ENCODE data around the gene KCNJ9. TPM values are rescaled to one million over a fixed set of nuclear protein-coding genes. Genes with fewer than 3 reads are reported as not detected.

The KCNJ9 gene
- total and polyA plus RNA-seq, 4 donors, result not detected

DNA sequence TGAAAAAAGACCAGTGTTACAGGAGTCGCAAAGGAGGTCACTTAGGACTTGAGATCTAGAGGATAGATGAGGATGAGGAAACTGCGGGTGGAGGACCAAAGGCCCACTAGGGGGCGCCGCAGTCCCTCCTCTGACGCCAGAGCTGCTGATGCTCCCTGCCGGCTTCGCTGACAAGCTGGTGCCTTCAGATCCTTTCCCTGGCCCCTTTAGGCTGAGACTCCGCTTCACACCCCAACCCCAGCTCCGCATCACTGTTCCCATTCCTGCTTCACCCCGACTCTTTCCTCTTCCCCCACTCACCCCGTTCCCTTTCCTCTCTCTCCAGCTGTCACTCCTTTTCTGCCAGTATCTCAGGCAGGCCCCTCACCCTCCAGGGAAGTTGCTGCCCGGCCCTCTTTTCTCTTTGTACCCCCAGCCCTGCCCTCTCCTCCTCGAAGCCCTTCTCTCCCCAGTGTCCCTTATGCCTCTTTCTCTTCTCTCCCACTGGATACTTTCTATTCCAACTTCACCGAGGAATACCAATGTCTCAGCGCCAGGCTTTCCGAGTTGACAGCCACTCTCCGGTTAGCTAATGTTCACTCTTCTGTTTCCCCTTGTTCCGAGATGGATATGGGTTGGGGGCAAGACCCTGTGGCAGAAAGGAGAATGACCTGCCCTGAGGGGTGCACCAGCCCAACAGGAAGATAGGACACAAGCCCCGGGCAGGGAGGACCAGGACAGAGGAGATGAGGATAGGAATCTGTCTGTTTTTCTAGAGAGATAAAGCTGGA is 4.5 kb downstream of the KCNJ9 start:
- Histone ChIP-seq H3K4me3 (ENCODE audit: low read depth in 1 of 3, low read length in 3 of 3) (no peak overlapping the region), H3K36me3 (ENCODE audit: control insufficient read depth in 4 of 4, insufficient read depth in 3 of 4, low read depth in 1 of 4, low read length in 3 of 4) (peaks cover 0 to 12% (median 5%) of the 10 kb centered on the region in 4 donors), H3K9ac (ENCODE audit: low read depth in 1 of 2, low read length in 2 of 2) (no peak overlapping the region), H3K9me3 (ENCODE audit: control insufficient read depth in 4 of 4, low read length in 3 of 4) (no peaks in the 10 kb centered on the region), H3K27me3 (ENCODE audit: control insufficient read depth in 4 of 4, insufficient read depth in 4 of 4, low read length in 3 of 4) (peaks cover 0 to 5% (median 2%) of the 10 kb centered on the region in 4 donors), H3K4me1 (ENCODE audit: control insufficient read depth in 4 of 4, insufficient read depth in 4 of 4, low read length in 3 of 4) (peaks cover 0 to 9% (median 5%) of the 10 kb centered on the region in 4 donors), H3K27ac (ENCODE audit: low read depth in 1 of 2, low read length in 2 of 2) (no peak overlapping the region)
- 53% methylated on average over 19 of the region's 19 CpGs for WGBS
- TF ChIP-seq RAD21 (IDR thresholded peaks at IDR 0.05) (peak; percentile 79 to 82), JUND (IDR thresholded peaks at IDR 0.05) (no peak)
- TF ChIP-seq, protein P1, sequence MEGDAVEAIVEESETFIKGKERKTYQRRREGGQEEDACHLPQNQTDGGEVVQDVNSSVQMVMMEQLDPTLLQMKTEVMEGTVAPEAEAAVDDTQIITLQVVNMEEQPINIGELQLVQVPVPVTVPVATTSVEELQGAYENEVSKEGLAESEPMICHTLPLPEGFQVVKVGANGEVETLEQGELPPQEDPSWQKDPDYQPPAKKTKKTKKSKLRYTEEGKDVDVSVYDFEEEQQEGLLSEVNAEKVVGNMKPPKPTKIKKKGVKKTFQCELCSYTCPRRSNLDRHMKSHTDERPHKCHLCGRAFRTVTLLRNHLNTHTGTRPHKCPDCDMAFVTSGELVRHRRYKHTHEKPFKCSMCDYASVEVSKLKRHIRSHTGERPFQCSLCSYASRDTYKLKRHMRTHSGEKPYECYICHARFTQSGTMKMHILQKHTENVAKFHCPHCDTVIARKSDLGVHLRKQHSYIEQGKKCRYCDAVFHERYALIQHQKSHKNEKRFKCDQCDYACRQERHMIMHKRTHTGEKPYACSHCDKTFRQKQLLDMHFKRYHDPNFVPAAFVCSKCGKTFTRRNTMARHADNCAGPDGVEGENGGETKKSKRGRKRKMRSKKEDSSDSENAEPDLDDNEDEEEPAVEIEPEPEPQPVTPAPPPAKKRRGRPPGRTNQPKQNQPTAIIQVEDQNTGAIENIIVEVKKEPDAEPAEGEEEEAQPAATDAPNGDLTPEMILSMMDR (IDR thresholded peaks at IDR 0.05; ENCODE audit: low read depth, low read length, missing input control), result peak; percentile 82
- peak; percentile 80 for DNase-seq (ENCODE audit: low spot score)

DNA sequence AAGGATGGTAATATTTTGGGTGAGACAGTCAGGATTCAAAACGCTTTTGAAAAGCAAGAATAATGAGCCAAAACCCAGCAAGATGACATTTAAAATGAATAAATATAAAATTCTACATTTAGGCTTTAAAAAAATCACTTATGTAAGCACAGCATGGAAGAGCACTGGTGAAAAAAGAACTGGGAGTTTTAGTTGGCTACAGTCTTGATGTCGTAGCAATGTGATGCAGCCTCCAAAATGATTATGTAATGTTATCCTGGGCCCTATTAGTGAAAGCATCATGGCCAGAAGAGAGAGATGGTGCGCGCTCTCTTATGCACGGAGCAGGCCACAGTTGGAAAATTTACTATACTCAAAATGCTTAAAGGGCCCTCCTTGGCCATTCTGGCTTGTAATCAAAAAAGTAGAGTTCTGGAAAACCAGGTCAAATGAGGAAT is 5.1 kb downstream of the KCNJ9 start:
- H3K27ac ChIP-seq (ENCODE audit: low read depth in 1 of 2, low read length in 2 of 2), result no peak overlapping the region
- no peak for DNase-seq (ENCODE audit: low spot score)

More for the DNA sequence above, 5.1 kb downstream of the KCNJ9 start:
- Histone ChIP-seq H3K9me3 (ENCODE audit: control insufficient read depth in 4 of 4, low read length in 3 of 4) (no peaks in the 10 kb centered on the region), H3K27me3 (ENCODE audit: control insufficient read depth in 4 of 4, insufficient read depth in 4 of 4, low read length in 3 of 4) (peaks cover 0 to 5% (median 2%) of the 10 kb centered on the region in 4 donors), H3K36me3 (ENCODE audit: control insufficient read depth in 4 of 4, insufficient read depth in 3 of 4, low read depth in 1 of 4, low read length in 3 of 4) (peaks cover 0 to 17% (median 8%) of the 10 kb centered on the region in 4 donors), H3K4me1 (ENCODE audit: control insufficient read depth in 4 of 4, insufficient read depth in 4 of 4, low read length in 3 of 4) (peaks cover 0 to 9% (median 5%) of the 10 kb centered on the region in 4 donors), H3K4me3 (ENCODE audit: low read depth in 1 of 3, low read length in 3 of 3) (no peak overlapping the region), H3K9ac (ENCODE audit: low read depth in 1 of 2, low read length in 2 of 2) (no peak overlapping the region)
- TF ChIP-seq FOXA1 (IDR thresholded peaks at IDR 0.05) (no peak), NR2F2 (IDR thresholded peaks at IDR 0.05) (no peak), JUND (IDR thresholded peaks at IDR 0.05) (no peak), EGR1 (IDR thresholded peaks at IDR 0.05; ENCODE audit: low read depth in 2 of 2) (no peak), GABPA (IDR thresholded peaks at IDR 0.05 in 1 of 2, conservative IDR thresholded peaks at IDR 0.05 in 1 of 2) (no peak), FOXA2 (IDR thresholded peaks at IDR 0.05) (no peak), TAF1 (conservative IDR thresholded peaks at IDR 0.05) (no peak), SP1 (IDR thresholded peaks at IDR 0.05) (no peak), HNF4G (IDR thresholded peaks at IDR 0.05) (no peak), RXRA (IDR thresholded peaks at IDR 0.05) (no peak), YY1 (IDR thresholded peaks at IDR 0.05) (no peak)
- TF ChIP-seq, protein P2, sequence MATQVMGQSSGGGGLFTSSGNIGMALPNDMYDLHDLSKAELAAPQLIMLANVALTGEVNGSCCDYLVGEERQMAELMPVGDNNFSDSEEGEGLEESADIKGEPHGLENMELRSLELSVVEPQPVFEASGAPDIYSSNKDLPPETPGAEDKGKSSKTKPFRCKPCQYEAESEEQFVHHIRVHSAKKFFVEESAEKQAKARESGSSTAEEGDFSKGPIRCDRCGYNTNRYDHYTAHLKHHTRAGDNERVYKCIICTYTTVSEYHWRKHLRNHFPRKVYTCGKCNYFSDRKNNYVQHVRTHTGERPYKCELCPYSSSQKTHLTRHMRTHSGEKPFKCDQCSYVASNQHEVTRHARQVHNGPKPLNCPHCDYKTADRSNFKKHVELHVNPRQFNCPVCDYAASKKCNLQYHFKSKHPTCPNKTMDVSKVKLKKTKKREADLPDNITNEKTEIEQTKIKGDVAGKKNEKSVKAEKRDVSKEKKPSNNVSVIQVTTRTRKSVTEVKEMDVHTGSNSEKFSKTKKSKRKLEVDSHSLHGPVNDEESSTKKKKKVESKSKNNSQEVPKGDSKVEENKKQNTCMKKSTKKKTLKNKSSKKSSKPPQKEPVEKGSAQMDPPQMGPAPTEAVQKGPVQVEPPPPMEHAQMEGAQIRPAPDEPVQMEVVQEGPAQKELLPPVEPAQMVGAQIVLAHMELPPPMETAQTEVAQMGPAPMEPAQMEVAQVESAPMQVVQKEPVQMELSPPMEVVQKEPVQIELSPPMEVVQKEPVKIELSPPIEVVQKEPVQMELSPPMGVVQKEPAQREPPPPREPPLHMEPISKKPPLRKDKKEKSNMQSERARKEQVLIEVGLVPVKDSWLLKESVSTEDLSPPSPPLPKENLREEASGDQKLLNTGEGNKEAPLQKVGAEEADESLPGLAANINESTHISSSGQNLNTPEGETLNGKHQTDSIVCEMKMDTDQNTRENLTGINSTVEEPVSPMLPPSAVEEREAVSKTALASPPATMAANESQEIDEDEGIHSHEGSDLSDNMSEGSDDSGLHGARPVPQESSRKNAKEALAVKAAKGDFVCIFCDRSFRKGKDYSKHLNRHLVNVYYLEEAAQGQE (IDR thresholded peaks at IDR 0.05), result no peak
- TF ChIP-seq, protein P3, sequence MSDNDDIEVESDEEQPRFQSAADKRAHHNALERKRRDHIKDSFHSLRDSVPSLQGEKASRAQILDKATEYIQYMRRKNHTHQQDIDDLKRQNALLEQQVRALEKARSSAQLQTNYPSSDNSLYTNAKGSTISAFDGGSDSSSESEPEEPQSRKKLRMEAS (IDR thresholded peaks at IDR 0.05), result no peak
- TF ChIP-seq, protein P4, sequence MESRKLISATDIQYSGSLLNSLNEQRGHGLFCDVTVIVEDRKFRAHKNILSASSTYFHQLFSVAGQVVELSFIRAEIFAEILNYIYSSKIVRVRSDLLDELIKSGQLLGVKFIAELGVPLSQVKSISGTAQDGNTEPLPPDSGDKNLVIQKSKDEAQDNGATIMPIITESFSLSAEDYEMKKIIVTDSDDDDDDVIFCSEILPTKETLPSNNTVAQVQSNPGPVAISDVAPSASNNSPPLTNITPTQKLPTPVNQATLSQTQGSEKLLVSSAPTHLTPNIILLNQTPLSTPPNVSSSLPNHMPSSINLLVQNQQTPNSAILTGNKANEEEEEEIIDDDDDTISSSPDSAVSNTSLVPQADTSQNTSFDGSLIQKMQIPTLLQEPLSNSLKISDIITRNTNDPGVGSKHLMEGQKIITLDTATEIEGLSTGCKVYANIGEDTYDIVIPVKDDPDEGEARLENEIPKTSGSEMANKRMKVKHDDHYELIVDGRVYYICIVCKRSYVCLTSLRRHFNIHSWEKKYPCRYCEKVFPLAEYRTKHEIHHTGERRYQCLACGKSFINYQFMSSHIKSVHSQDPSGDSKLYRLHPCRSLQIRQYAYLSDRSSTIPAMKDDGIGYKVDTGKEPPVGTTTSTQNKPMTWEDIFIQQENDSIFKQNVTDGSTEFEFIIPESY (IDR thresholded peaks at IDR 0.05), result no peak
- TF ChIP-seq, protein P1 (IDR thresholded peaks at IDR 0.05; ENCODE audit: low read depth, low read length, missing input control), result no peak
- TF ChIP-seq, protein P5, sequence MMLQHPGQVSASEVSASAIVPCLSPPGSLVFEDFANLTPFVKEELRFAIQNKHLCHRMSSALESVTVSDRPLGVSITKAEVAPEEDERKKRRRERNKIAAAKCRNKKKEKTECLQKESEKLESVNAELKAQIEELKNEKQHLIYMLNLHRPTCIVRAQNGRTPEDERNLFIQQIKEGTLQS (IDR thresholded peaks at IDR 0.05), result no peak
- WGBS, result 83% methylated on average over 5 of the region's 5 CpGs

Measured in liver (tissue), 9 donors.